SK-N-SH (cell line): ENCODE data around the gene COL21A1. TPM values are rescaled to one million over a fixed set of nuclear protein-coding genes. Genes with fewer than 3 reads are reported as not detected.

Source experiments
- CTCF ChIA-PET: fragments of 300-600, 350-600 bp; formaldehyde crosslinking; extraction: SDS; loops from one replicate; lab custom pipeline; 2021; lab: Yijun Ruan, JAX
- POLR2A ChIA-PET: fragments of 350-600 bp; sonication (Branson Sonifier 250); formaldehyde crosslinking; extraction: SDS; loops from one replicate; lab custom pipeline; 2020; ENCODE audit warnings: antibody characterized with exemption, inconsistent platforms; lab: Yijun Ruan, JAX
- DNase-seq: peaks from one replicate; pipeline ENCODE4 v3.0.0; 2012
- H2AFZ ChIP-seq: fragments of 200-600 bp; sonication (generic); 2 replicates; pipeline ENCODE4 v1.8.1; 2016; ENCODE audit warnings: antibody characterized with exemption, mild to moderate bottlenecking, low read depth
- H3F3A ChIP-seq: fragments of 200-600 bp; sonication (generic); replicated peaks from 2 replicates; pipeline ENCODE3; 2016; ENCODE audit warnings: antibody characterized with exemption, mild to moderate bottlenecking; ENCODE audit not compliant: insufficient read depth
- H3K27ac ChIP-seq, 2 experiments: fragments of 200-500 bp in 1 of 2; fragments of 200-600 bp in 1 of 2; sonication (Bioruptor generic) in 1 of 2; sonication (generic), shearing (Covaris generic) in 1 of 2; 2 replicates each; pipeline versions ENCODE4 v1.5.1 to v1.6.1; 2014 to 2016; ENCODE audit warnings: low read depth in 2 of 2, inconsistent platforms in 1 of 2, low read length in 1 of 2, mild to moderate bottlenecking in 1 of 2, mixed read lengths in 1 of 2
- H3K27me3 ChIP-seq: fragments of 200-600 bp; sonication (generic), shearing (Covaris generic); 2 replicates; pipeline ENCODE4 v1.6.1; 2016; ENCODE audit warnings: mixed run types; ENCODE audit not compliant: insufficient read depth
- H3K36me3 ChIP-seq, 2 experiments: fragments of 200-500 bp in 1 of 2; fragments of 200-600 bp in 1 of 2; sonication (Bioruptor generic) in 1 of 2; sonication (generic) in 1 of 2; replicated peaks in 1 of 2; 2 replicates each; pipeline versions ENCODE3 to v1.5.1; 2014 to 2016; ENCODE audit warnings: low read length in 1 of 2, mild to moderate bottlenecking in 1 of 2; ENCODE audit not compliant: insufficient read depth in 2 of 2, control insufficient read depth in 1 of 2
- H3K4me1 ChIP-seq, 2 experiments: fragments of 200-500 bp in 1 of 2; fragments of 200-600 bp in 1 of 2; sonication (Bioruptor generic) in 1 of 2; sonication (generic), shearing (Covaris generic) in 1 of 2; 2 replicates each; pipeline versions ENCODE4 v1.5.1 to v1.6.1; 2014 to 2016; ENCODE audit warnings: low read depth in 1 of 2, low read length in 1 of 2, mixed run types in 1 of 2; ENCODE audit not compliant: insufficient read depth in 2 of 2, control insufficient read depth in 1 of 2
- H3K4me2 ChIP-seq: fragments of 200-600 bp; sonication (generic), shearing (Covaris generic); 2 replicates; pipeline ENCODE4 v1.6.1; 2017; ENCODE audit warnings: mixed run types
- H3K4me3 ChIP-seq, 2 experiments: fragments of 200-500 bp in 1 of 2; fragments of 200-600 bp in 1 of 2; sonication (Bioruptor generic) in 1 of 2; sonication (generic), shearing (Covaris generic) in 1 of 2; 2 replicates each; pipeline versions ENCODE4 v1.5.1 to v1.8.1; 2014 to 2016; ENCODE audit warnings: low read depth in 2 of 2, inconsistent platforms in 1 of 2, low read length in 1 of 2, mild to moderate bottlenecking in 1 of 2, mixed read lengths in 1 of 2, moderate library complexity in 1 of 2
- H3K79me2 ChIP-seq: fragments of 200-600 bp; sonication (generic); 2 replicates; pipeline ENCODE4 v1.8.1; 2017; ENCODE audit warnings: mild to moderate bottlenecking; ENCODE audit not compliant: insufficient read depth
- H3K9ac ChIP-seq: fragments of 200-600 bp; sonication (generic); 2 replicates; pipeline ENCODE4 v1.6.1; 2017; ENCODE audit warnings: mixed run types
- H3K9me2 ChIP-seq: fragments of 200-600 bp; sonication (generic); 2 replicates; pipeline ENCODE4 v1.6.1; 2017; ENCODE audit warnings: mixed run types
- H3K9me3 ChIP-seq: fragments of 200-600 bp; sonication (generic); 2 replicates; pipeline ENCODE4 v1.6.1; 2017; ENCODE audit warnings: mixed run types, mild to moderate bottlenecking, moderate library complexity
- H4K20me1 ChIP-seq: fragments of 200-600 bp; sonication (generic); 2 replicates; pipeline ENCODE4 v1.6.1; 2017; ENCODE audit warnings: mild to moderate bottlenecking, mixed run types; ENCODE audit not compliant: insufficient read depth
- EZH2phosphoT487 ChIP-seq: fragments of 200-600 bp; sonication (generic); IDR thresholded peaks from 2 replicates; pipeline ENCODE4 v1.6.1; 2017; ENCODE audit warnings: low read depth, mixed run types, mild to moderate bottlenecking, antibody characterized with exemption, moderate library complexity, borderline replicate concordance
- FOXJ3 ChIP-seq: sonication (generic); formaldehyde crosslinking; IDR thresholded peaks from 2 replicates; pipeline ENCODE4 v1.5.1; 2020; ENCODE audit warnings: mild to moderate bottlenecking, missing genetic modification reagents
- JUND ChIP-seq: IDR thresholded peaks from 2 replicates; pipeline ENCODE4 v1.4.0; 2012
- MXI1 ChIP-seq: IDR thresholded peaks from 2 replicates; pipeline ENCODE4 v1.6.1; 2012; ENCODE audit warnings: mild to moderate bottlenecking, low read depth, low read length, improper control_type of control experiment
- NFIC ChIP-seq: IDR thresholded peaks from 2 replicates; pipeline ENCODE4 v1.4.0; 2012; ENCODE audit warnings: borderline replicate concordance
- SIN3A ChIP-seq: IDR thresholded peaks from 2 replicates; pipeline ENCODE4 v1.6.1; 2012; ENCODE audit warnings: low read depth, mild to moderate bottlenecking, low read length, moderate library complexity, borderline replicate concordance
- TAF1 ChIP-seq: IDR thresholded peaks from 2 replicates; pipeline ENCODE4 v1.6.1; 2012; ENCODE audit warnings: low read depth, mild to moderate bottlenecking, low read length, moderate library complexity, borderline replicate concordance
- TCF12 ChIP-seq: IDR thresholded peaks from 2 replicates; pipeline ENCODE4 v1.4.0; 2012
- YY1 ChIP-seq: IDR thresholded peaks from 2 replicates; pipeline ENCODE4 v1.4.0; 2012; ENCODE audit warnings: low read depth, mild to moderate bottlenecking
- WGBS: methylation state at CpG from one replicate; pipeline ENCODE4 v1.1.6; 2017; ENCODE audit warnings: low lambda C conversion rate; 5-methylcytosine and 5-hydroxymethylcytosine counted together
- polyA plus RNA-seq, 3 experiments: library from polyadenylated mRNA; depleted of rRNA; stranded (reverse); fragments of >200 nt; gene quantifications; 2 replicates each; pipeline ENCODE4 v1.2.3, GENCODE V29; 2012
- TF ChIP-seq, protein P1 (sequence below): fragments of 200-600 bp; sonication (generic); IDR thresholded peaks from 2 replicates; pipeline ENCODE4 v1.6.1; 2017; ENCODE audit warnings: antibody characterized with exemption, mild to moderate bottlenecking, moderate library complexity
- TF ChIP-seq, protein P2 (sequence below): IDR thresholded peaks from 2 replicates; pipeline ENCODE4; 2012

Gene COL21A1
- polyA plus RNA-seq, 1 of the 3 experiments (the other 2 are of a cell fraction) = 0.07 TPM

DNA sequence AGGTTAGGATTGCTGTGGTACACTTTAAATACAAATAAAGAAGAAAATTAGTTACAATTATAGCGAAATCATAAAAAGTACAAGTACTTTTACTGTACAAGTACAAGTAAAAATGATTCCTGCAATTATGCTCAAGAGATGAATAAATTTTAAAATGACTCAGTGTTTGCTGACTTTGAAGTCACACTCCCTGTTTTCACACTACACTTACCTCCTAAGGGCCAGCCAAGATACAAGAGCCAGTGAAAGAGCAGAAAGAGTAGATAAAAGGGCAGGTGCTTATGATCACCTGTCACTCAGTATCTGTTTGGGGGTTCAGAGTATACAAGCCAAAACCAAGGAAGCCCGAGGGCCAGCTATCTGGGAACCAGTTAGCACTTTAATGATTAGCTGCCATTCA is 41.0 kb upstream of the COL21A1 start (continued):
- TF ChIP-seq JUND = no peak
- no peak for TF ChIP-seq MXI1
- TF ChIP-seq, protein P1, sequence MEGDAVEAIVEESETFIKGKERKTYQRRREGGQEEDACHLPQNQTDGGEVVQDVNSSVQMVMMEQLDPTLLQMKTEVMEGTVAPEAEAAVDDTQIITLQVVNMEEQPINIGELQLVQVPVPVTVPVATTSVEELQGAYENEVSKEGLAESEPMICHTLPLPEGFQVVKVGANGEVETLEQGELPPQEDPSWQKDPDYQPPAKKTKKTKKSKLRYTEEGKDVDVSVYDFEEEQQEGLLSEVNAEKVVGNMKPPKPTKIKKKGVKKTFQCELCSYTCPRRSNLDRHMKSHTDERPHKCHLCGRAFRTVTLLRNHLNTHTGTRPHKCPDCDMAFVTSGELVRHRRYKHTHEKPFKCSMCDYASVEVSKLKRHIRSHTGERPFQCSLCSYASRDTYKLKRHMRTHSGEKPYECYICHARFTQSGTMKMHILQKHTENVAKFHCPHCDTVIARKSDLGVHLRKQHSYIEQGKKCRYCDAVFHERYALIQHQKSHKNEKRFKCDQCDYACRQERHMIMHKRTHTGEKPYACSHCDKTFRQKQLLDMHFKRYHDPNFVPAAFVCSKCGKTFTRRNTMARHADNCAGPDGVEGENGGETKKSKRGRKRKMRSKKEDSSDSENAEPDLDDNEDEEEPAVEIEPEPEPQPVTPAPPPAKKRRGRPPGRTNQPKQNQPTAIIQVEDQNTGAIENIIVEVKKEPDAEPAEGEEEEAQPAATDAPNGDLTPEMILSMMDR = no peak

DNA sequence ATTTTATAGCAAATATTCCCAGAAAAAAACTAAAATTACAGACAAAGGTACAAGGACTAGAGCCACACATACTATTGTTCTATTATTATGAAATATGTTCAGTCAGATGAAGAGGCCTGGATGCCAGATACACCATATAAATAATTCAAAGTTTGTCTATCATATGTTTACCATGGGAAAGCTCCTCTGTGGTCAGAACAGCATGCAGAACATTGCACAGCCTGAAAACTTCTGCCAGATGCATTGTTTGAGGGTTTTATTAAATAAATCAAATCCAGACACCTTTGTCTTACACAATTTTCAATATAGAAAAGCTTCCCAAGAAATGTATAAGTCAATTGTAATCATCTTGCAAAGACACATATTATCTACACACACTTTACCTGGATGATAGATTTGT is 35.0 kb upstream of the COL21A1 start:
- no peaks in the 10 kb centered on the region for H3K79me2 ChIP-seq
- no peaks in the 10 kb centered on the region for H3K9me3 ChIP-seq
- CTCF ChIA-PET = no interaction called here
- POLR2A ChIA-PET = no interaction called here
- no peaks in the 10 kb centered on the region; the same call in 1 of the 2 replicates for H3K27me3 ChIP-seq
- H3K4me2 ChIP-seq = no peak overlapping the region
- no peak overlapping the region for H2AFZ ChIP-seq
- H3K4me3 ChIP-seq = no peak overlapping the region
- no peaks in the 10 kb centered on the region for H3F3A ChIP-seq
- H3K4me1 ChIP-seq = no peaks in the 10 kb centered on the region; a peak in 1 of 4 replicates
- TF ChIP-seq SIN3A = no peak
- peak; percentile 7; the same call in 1 of the 2 replicates for TF ChIP-seq TCF12
- TF ChIP-seq, all 33 proteins: peak for 1
- Histone ChIP-seq H3K27ac (no peak overlapping the region), H3K9me2 (no peaks in the 10 kb centered on the region), H3K9ac (no peak overlapping the region), H4K20me1 (no peaks in the 10 kb centered on the region), H3K36me3 (no peaks in the 10 kb centered on the region)
- DNase-seq = no peak

DNA sequence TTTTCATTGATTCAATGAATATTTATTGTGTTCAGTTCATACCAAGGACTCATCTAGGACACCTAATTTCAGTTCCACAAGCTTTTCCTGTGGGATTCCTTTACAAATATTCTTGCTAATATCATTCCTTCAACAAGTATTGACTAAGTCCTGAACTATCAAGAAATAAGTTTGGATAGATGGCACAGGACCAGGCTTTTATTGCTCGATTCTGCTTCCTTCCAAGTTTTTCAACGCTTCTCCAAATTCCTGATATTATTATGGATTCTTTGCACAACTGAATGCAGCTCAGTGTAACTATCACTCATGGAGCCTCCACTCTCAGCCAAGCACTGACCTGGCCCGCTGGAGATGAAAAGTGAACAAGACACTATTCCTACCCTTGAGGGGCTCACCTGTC is 32.7 kb upstream of the COL21A1 start:
- Histone ChIP-seq H3F3A (no peaks in the 10 kb centered on the region), H3K4me2 (no peak overlapping the region), H2AFZ (no peak overlapping the region), H3K79me2 (no peaks in the 10 kb centered on the region), H3K27ac (peak overlapping the region in 1 of 2 experiments; percentile 56; a peak in 1 of 4 replicates), H3K36me3 (no peaks in the 10 kb centered on the region), H3K9me3 (no peaks in the 10 kb centered on the region), H4K20me1 (no peaks in the 10 kb centered on the region), H3K4me3 (no peak overlapping the region), H3K27me3 (no peaks in the 10 kb centered on the region; the same call in none of the 2 replicates), H3K4me1 (no peaks in the 10 kb centered on the region; a peak in 1 of 4 replicates), H3K9me2 (no peaks in the 10 kb centered on the region), H3K9ac (no peak overlapping the region)
- DNase-seq = no peak
- POLR2A ChIA-PET = no interaction called here
- CTCF ChIA-PET = interaction anchor here (1.0 kb wide), 1 partner anchor 12 kb away, joined by 5 read pairs; no protein-coding TSS in a partner anchor
- WGBS = 48% methylated on average over 3 of the region's 3 CpGs
- TF ChIP-seq, protein P1 = no peak
- no peak for TF ChIP-seq TAF1
- no peak for TF ChIP-seq FOXJ3 (CRISPR knock-in tag)
- TF ChIP-seq, protein P2, sequence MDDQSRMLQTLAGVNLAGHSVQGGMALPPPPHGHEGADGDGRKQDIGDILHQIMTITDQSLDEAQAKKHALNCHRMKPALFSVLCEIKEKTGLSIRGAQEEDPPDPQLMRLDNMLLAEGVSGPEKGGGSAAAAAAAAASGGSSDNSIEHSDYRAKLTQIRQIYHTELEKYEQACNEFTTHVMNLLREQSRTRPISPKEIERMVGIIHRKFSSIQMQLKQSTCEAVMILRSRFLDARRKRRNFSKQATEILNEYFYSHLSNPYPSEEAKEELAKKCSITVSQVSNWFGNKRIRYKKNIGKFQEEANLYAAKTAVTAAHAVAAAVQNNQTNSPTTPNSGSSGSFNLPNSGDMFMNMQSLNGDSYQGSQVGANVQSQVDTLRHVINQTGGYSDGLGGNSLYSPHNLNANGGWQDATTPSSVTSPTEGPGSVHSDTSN = no peak
- no peak for TF ChIP-seq NFIC
- TF ChIP-seq YY1 = no peak
- TF ChIP-seq EZH2phosphoT487 = no peak
- no peak for TF ChIP-seq MXI1
- no peak for TF ChIP-seq SIN3A
- TF ChIP-seq, all 33 proteins: peak for 0
